ENCODE data around the gene NLRP6.

The NLRP6 gene

DNA sequence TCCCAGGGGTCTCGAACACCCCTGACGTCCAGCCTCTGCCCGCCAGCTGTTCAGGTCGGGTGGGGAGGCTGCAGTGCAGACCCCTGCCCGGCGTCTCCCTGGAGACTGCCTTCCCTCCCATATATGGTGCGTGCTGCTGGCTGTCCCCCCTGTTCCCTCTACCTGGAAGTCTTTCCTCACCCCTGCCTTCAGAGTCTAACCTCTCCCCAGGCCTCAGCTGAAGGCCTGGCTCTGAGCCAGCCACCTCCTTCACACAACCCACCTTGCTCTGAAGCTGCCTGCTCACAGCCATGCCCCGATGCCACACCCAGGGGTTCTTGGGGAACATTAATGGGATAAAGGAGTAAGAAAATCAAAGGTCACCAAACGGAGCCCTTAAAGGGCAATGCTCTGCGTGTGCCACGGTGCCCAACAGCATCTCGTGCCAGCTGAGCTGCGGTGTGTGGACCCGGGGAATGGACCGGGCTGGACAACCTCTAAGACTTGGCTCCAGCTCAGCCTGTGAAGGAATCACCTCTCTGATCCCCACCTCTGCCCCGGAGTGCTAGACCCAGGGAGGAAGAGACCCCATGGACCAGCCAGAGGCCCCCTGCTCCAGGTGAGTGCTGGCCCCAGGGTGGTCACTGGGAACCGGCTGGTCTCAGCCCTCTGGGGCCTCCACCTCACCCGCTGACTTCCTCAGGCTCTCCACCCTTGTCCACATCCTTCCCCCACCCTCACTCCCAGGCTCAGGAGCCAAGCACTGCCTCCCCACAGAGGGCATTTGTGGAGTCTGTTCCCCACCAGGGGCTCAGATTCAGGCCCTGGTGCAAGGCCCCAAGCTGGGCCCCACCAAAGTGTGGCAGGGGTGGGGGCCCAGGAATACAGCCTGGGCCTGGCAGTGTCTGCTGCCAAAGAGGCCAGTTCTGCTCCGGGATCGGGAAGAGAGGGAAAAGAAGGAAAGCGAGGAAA lies at the start of gene NLRP6:
Gene NLRP6 (plus strand): TSS at position 407 of the 951 bp plus-strand sequence. CDS start 163 bp downstream, at position 570.
- H3K4me3 ChIP-seq (replicated peaks; ENCODE audit: low read depth, low read length) = no peak within 1 kb of the TSS
- no peak for TF ChIP-seq CTCF (IDR thresholded peaks at IDR 0.05; ENCODE audit: low read length, missing control alignments)
- DNase-seq (ENCODE audit: low read depth) = no peak

GRCh38 chr11:230431-230830 lies 47.8 kb upstream of the NLRP6 start:
- no peak for DNase-seq (ENCODE audit: low read depth)
- no peak overlapping the region for H3K4me3 ChIP-seq (replicated peaks; ENCODE audit: low read depth, low read length)
- no peak for TF ChIP-seq CTCF (IDR thresholded peaks at IDR 0.05; ENCODE audit: low read length, missing control alignments)

- TF ChIP-seq CTCF (IDR thresholded peaks at IDR 0.05; ENCODE audit: low read length, missing control alignments) = no peak
- no peak overlapping the region for H3K4me3 ChIP-seq (replicated peaks; ENCODE audit: low read depth, low read length)
- no peak for DNase-seq (ENCODE audit: low read depth)
These were observed 45.2 kb upstream of the NLRP6 start for GRCh38 chr11:232783-233565.

DNA sequence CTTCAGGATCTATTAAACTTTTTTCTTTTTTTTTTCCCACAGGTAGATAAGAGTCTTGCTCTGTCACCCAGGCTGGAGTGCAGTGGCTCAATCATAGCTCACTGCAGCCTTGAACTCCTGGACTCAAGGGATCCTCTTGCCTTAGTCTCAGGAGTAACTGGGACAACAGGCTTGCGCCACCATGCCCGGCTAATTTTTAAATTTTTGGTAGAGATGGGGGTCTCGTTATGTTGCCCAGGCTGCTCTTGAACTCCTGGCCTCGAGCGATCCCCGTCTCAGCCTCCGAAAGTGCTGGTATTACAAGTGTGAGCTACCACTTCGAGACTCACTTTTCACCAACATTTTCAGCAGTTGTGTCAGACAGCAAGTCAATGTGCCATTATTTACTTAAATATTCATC lies 43.0 kb upstream of the NLRP6 start:
- peak overlapping the region; percentile 98 for H3K4me3 ChIP-seq (replicated peaks; ENCODE audit: low read depth, low read length)
- DNase-seq (ENCODE audit: low read depth) = no peak
- no peak for TF ChIP-seq CTCF (IDR thresholded peaks at IDR 0.05; ENCODE audit: low read length, missing control alignments)

DNA sequence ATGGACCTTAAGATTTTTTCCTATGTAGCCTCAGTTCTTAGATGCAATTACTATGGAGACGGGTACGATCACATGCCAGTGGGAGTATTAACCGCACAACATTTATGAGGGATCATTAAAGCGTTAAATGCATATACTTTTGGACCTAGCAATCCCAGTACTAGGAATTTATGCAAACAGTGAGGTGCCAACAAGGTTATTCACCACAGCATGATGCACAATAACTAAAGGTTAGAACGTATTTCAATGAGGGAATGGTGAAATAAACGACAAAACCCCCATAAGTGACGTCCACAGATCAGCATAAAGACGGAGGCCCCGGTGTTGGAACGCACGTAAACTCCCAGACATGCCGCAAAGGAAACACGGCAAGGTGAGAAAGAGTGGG lies 42.6 kb upstream of the NLRP6 start:
- peak overlapping the region; percentile 98 for H3K4me3 ChIP-seq (replicated peaks; ENCODE audit: low read depth, low read length)
- TF ChIP-seq CTCF (IDR thresholded peaks at IDR 0.05; ENCODE audit: low read length, missing control alignments) = no peak
- DNase-seq (ENCODE audit: low read depth) = peak; percentile 59

DNA sequence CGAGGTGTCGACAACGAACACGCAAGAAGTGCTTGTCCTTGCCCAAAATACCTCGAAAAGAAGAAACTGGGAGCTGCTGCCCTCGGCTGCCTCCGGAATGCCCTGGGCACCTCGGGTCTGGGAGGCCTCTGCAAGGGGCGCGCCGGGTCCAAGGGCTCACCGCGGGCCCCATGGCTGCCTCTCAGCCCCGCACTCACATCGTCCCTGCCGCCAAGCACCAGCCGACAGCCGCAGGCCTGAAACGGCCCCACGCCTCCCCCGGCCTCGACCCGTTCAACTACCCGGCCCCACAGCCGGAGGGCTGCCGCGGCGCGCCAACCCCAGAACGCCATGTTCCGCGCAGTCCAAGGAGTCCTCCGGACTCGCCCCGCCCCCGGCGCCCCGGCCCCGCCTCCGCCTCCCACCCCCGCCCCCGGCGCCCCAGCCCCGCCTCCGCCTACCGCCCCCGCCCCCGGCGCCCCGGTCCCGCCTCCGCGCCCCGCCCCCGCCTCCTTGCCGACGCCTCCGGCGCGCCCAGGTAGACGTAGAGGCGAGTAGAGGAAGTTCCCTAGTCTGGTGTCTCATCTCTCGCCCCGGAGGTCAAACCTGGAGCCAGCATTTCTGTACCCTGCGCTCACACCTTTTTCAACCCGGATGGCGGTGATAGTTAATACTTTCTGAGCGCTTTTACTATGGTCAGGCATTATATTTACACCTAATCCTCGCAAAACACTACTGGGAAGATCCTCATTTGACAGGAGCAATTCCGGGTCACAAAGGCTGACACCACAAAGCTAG lies 42.0 kb upstream of the NLRP6 start, which contains the start of gene SIRT3:
Gene SIRT3 (minus strand): TSS at position 346 of the 777 bp plus-strand sequence. CDS start 14 bp downstream, at position 332.
- peak; percentile 71 for DNase-seq (ENCODE audit: low read depth)
- no peak for TF ChIP-seq CTCF (IDR thresholded peaks at IDR 0.05; ENCODE audit: low read length, missing control alignments)
- peak within 1 kb of the TSS; percentile 98 for H3K4me3 ChIP-seq (replicated peaks; ENCODE audit: low read depth, low read length)

All from fibroblast of pulmonary artery (primary cell).